ENCODE results near the gene MRPL30. TPM values are rescaled to one million over a fixed set of nuclear protein-coding genes. Genes with fewer than 3 reads are reported as not detected.

Gene MRPL30
- total and polyA plus RNA-seq, 2 of the 8 experiments (the other 6 are each of a cell fraction or from before 2014, with no cell fraction given) = 22.3 to 46.2 TPM

- no peaks in the 10 kb centered on the region for H3K27me3 ChIP-seq (replicated peaks in 1 of 4; ENCODE audit: control insufficient read depth in 3 of 4, extremely low read depth in 1 of 4, insufficient read depth in 3 of 4, low read length in 3 of 4)
- no peak overlapping the region for H4K91ac ChIP-seq (replicated peaks; ENCODE audit: insufficient read length, low read length)
- no peak overlapping the region for H2BK20ac ChIP-seq (ENCODE audit: low read length)
- no peak overlapping the region for H3K4ac ChIP-seq (replicated peaks; ENCODE audit: insufficient read length, low read depth, low read length)
- CTCF ChIA-PET (ENCODE audit: partially characterized antibody) = interaction anchor here (0.6 to 1.4 kb wide), 2 partner anchors 13 to 493 kb away, joined by 3 to 4 read pairs; no protein-coding TSS in a partner anchor
- WGBS, 2 experiments (ENCODE audit: extremely low coverage in 1 of 2, insufficient coverage in 1 of 2, insufficient read length in 1 of 2, insufficient replicate concordance in 2 of 2, low coverage in 1 of 2, low lambda C conversion rate in 2 of 2, missing lambda C conversion rate in 1 of 2) = 76% methylated on average over 6 of the region's 6 CpGs; no CpG with 5 or more reads in 1 of the 2 experiments
- no peak overlapping the region for H3K27ac ChIP-seq (ENCODE audit: low read depth, low read length)
- H4K20me1 ChIP-seq (replicated peaks in 1 of 2; ENCODE audit: control insufficient read depth in 1 of 2, insufficient read depth in 2 of 2, low read length in 2 of 2) = peaks cover 0 to 1% of the 10 kb centered on the region in 2 experiments
- no peak overlapping the region for H4K8ac ChIP-seq (ENCODE audit: extremely low read depth, insufficient read depth, low read length)
- DNase-seq (ENCODE audit: low read depth in 1 of 2, low spot score in 2 of 2) (no peak), FAIRE-seq (no peak)
- no peaks in the 10 kb centered on the region for H3K79me1 ChIP-seq (ENCODE audit: low read depth, low read length)
- no peak overlapping the region for H2BK15ac ChIP-seq (ENCODE audit: low read length)
- H3K23me2 ChIP-seq (ENCODE audit: low read depth, low read length) = peaks cover 5% of the 10 kb centered on the region
- no peaks in the 10 kb centered on the region for H3K9me3 ChIP-seq (ENCODE audit: insufficient read depth in 2 of 2, low read depth in 1 of 2, low read length in 1 of 2)
- H3K4me3 ChIP-seq (ENCODE audit: extremely low read depth in 1 of 4, insufficient read depth in 2 of 4, low read depth in 3 of 4, low read length in 4 of 4) = no peak overlapping the region
- peaks cover 0 to 14% (median 10%) of the 10 kb centered on the region in 4 experiments; a peak in 3 of 8 replicates for H3K36me3 ChIP-seq (ENCODE audit: control insufficient read depth in 2 of 4, insufficient read depth in 4 of 4, low read length in 3 of 4)
- no peak overlapping the region for H3K9ac ChIP-seq (replicated peaks in 1 of 4; ENCODE audit: extremely low read depth in 1 of 4, low read depth in 3 of 4, low read length in 3 of 4)
- no peak overlapping the region for H2AFZ ChIP-seq (ENCODE audit: low read length)
- no peak overlapping the region for H2AK5ac ChIP-seq (ENCODE audit: low read depth, low read length)
- no peak overlapping the region for H3K56ac ChIP-seq (replicated peaks; ENCODE audit: insufficient read length, low read depth, low read length)
- no peak overlapping the region for H2BK12ac ChIP-seq (ENCODE audit: low read depth, low read length)
- no peaks in the 10 kb centered on the region; a peak in 2 of 7 replicates for H3K4me1 ChIP-seq (replicated peaks in 1 of 4; ENCODE audit: control insufficient read depth in 3 of 4, insufficient read depth in 4 of 4, low read length in 3 of 4)
- no peak overlapping the region for H3K14ac ChIP-seq (ENCODE audit: insufficient read length)
- TF ChIP-seq TAF1 (IDR thresholded peaks at IDR 0.05; ENCODE audit: low read depth, low read length) = no peak
- no peak for TF ChIP-seq KDM4A (IDR thresholded peaks at IDR 0.05; ENCODE audit: low read depth, low read length, severe bottlenecking)
- TF ChIP-seq POU5F1 (IDR thresholded peaks at IDR 0.05; ENCODE audit: low read depth, low read length) = no peak
- TF ChIP-seq PHF8 (conservative IDR thresholded peaks at IDR 0.05; ENCODE audit: low read depth, low read length) = no peak
- TF ChIP-seq, protein P1, sequence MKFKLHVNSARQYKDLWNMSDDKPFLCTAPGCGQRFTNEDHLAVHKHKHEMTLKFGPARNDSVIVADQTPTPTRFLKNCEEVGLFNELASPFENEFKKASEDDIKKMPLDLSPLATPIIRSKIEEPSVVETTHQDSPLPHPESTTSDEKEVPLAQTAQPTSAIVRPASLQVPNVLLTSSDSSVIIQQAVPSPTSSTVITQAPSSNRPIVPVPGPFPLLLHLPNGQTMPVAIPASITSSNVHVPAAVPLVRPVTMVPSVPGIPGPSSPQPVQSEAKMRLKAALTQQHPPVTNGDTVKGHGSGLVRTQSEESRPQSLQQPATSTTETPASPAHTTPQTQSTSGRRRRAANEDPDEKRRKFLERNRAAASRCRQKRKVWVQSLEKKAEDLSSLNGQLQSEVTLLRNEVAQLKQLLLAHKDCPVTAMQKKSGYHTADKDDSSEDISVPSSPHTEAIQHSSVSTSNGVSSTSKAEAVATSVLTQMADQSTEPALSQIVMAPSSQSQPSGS (IDR thresholded peaks at IDR 0.05; ENCODE audit: low read length) = no peak
- TF ChIP-seq EP300 (IDR thresholded peaks at IDR 0.05; ENCODE audit: borderline replicate concordance in 1 of 2, low read depth in 2 of 2, low read length in 2 of 2) = no peak
- TF ChIP-seq SP1 (IDR thresholded peaks at IDR 0.05; ENCODE audit: low read depth, low read length) = no peak
- TF ChIP-seq TCF12 (IDR thresholded peaks at IDR 0.05; ENCODE audit: low read depth, low read length) = no peak
- TF ChIP-seq SP4 (IDR thresholded peaks at IDR 0.05; ENCODE audit: low read length) = no peak
- no peak overlapping the region for H3K18ac ChIP-seq (ENCODE audit: extremely low read depth, low read length)
- no peak overlapping the region for H2BK120ac ChIP-seq (replicated peaks; ENCODE audit: low read depth, low read length)
- H3K23ac ChIP-seq (ENCODE audit: insufficient read length) = no peak overlapping the region
- H2BK5ac ChIP-seq (ENCODE audit: low read depth, low read length) = no peak overlapping the region
- no peak overlapping the region for H3K4me2 ChIP-seq (ENCODE audit: insufficient read depth in 1 of 2, low read depth in 2 of 2, low read length in 2 of 2)
- H4K5ac ChIP-seq (ENCODE audit: insufficient read length, low read depth, low read length) = no peak overlapping the region
- H3K79me2 ChIP-seq (ENCODE audit: control insufficient read depth in 1 of 2, insufficient read depth in 2 of 2, low read length in 2 of 2) = peaks cover 7 to 78% of the 10 kb centered on the region in 2 experiments
- POLR2A ChIA-PET (ENCODE audit: partially characterized antibody) = interaction anchor here (1.4 kb wide), 1 partner anchor 12 kb away, joined by 5 read pairs; no protein-coding TSS in a partner anchor
Measured at GRCh38 chr2:99184811-99185210, 3.8 kb downstream of the MRPL30 start.
